ENCODE measurements around the gene CDKN2C. TPM values are rescaled to one million over a fixed set of nuclear protein-coding genes. Genes with fewer than 3 reads are reported as not detected.
"Not testable (repeated sequence)": the region's sequence is repeated elsewhere in the genome, so short reads cannot be mapped to it uniquely, and the experiment has no call there.

Gene CDKN2C
- total and polyA plus RNA-seq, 3 donors from 2014 or later = 7.4 to 9.5 (median 8.8) TPM

DNA sequence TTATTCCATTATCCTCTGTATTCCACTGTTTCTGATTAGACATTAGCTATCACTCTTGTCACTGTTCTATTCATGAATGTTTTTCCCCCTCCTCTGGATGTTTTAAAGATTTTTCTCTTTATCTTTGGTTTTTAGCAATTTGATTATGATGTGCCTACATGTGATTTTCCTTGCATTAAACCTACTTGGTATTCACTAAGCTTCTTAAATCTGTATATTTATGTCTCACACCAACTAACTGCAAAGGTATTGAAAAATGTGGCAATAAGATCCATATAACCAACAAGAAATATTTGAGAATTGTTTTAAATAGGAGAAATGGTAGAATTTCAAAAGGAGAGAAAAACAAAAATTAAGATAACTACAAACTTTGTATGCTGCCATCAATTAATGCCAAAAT lies 35.2 kb upstream of the CDKN2C start:
- intact Hi-C loops (cut with DNase I; ENCODE audit: low total_unique reads) = loop anchor here (10.0 kb wide), 1 partner anchor 160 kb away; no protein-coding TSS in a partner anchor
- Histone ChIP-seq H3K27me3 (no peaks in the 10 kb centered on the region), H3K4me3 (no peak overlapping the region), H3K36me3 (ENCODE audit: low read depth, missing control alignments) (no peaks in the 10 kb centered on the region), H3K4me1 (no peaks in the 10 kb centered on the region), H3K9me3 (no peaks in the 10 kb centered on the region), H3K27ac (no peak overlapping the region)
- no peak for DNase-seq
- TF ChIP-seq CTCF (IDR thresholded peaks at IDR 0.05) = no peak
- no peak for TF ChIP-seq POLR2A (IDR thresholded peaks at IDR 0.05)

DNA sequence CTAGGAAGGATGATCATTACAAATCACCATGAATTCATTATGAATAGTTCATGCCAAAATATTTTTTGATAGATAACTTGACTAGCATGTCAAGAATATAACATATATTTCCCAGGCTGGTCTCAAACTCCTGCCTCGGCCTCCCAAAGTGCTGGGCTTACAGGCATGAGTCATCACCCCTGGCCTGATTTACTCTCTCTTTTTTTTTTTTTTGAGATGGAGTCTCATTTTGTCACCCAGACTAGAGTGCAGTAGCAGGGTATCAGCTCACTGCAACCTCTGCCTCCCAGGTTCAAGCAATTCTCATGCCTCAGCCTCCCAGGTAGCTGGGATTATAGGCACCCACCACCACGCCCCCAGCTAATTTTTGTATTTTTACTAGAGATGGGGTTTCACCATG lies 34.8 kb upstream of the CDKN2C start:
- H3K4me1 ChIP-seq; DNase-seq; H3K4me3 ChIP-seq; H3K9me3 ChIP-seq; H3K27me3 ChIP-seq; H3K36me3 ChIP-seq (ENCODE audit: low read depth, missing control alignments); H3K27ac ChIP-seq: not testable (repeated sequence)
- WGBS, 2 donors = 90% methylated on average over 2 of the region's 2 CpGs
- intact Hi-C loops (cut with DNase I; ENCODE audit: low total_unique reads) = loop anchor here (10.0 kb wide), 1 partner anchor 160 kb away; no protein-coding TSS in a partner anchor

DNA sequence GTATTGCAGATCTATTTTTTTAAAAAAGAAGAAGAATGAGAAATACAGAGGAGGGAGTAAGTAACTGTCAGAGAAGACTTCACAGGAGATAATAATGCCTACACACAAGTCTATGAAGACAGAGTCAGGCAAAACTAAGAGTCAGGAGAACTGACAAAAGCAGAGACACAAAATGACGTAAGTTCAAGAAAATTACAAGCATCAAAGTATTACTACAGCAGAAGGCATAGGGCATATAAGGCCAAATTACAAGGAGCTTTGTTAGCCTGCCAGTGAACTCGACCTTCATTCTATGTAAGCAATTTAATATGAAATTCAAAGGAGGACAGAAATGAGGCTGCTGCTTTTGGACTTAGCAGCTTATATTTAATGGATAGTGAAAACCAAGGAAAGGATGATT lies 33.7 kb upstream of the CDKN2C start:
- no peak for DNase-seq
- Histone ChIP-seq H3K4me3 (no peak overlapping the region), H3K36me3 (ENCODE audit: low read depth, missing control alignments) (no peaks in the 10 kb centered on the region), H3K27ac (no peak overlapping the region), H3K27me3 (no peaks in the 10 kb centered on the region), H3K9me3 (no peaks in the 10 kb centered on the region), H3K4me1 (no peaks in the 10 kb centered on the region)
- WGBS, 2 donors = 82 to 91% methylated on average over 2 of the region's 2 CpGs
- intact Hi-C loops (cut with DNase I; ENCODE audit: low total_unique reads) = loop anchor here (10.0 kb wide), 1 partner anchor 162 kb away; no protein-coding TSS in a partner anchor
- TF ChIP-seq POLR2A (IDR thresholded peaks at IDR 0.05) = no peak
- no peak for TF ChIP-seq CTCF (IDR thresholded peaks at IDR 0.05)

- Histone ChIP-seq H3K4me3 (no peak overlapping the region), H3K27me3 (no peaks in the 10 kb centered on the region), H3K9me3 (no peaks in the 10 kb centered on the region), H3K27ac (no peak overlapping the region), H3K4me1 (no peaks in the 10 kb centered on the region), H3K36me3 (ENCODE audit: low read depth, missing control alignments) (no peaks in the 10 kb centered on the region)
- WGBS, 2 donors = 81 to 86% methylated on average over 3 of the region's 3 CpGs
- TF ChIP-seq POLR2A (IDR thresholded peaks at IDR 0.05) (no peak), CTCF (IDR thresholded peaks at IDR 0.05) (no peak)
- DNase-seq = no peak
- intact Hi-C loops (cut with DNase I; ENCODE audit: low total_unique reads) = no loop called here
Measured at GRCh38 chr1:50940291-50940690, 29.8 kb upstream of the CDKN2C start.

- Histone ChIP-seq H3K4me1 (no peaks in the 10 kb centered on the region), H3K4me3 (no peak overlapping the region), H3K36me3 (ENCODE audit: low read depth, missing control alignments) (no peaks in the 10 kb centered on the region), H3K27ac (no peak overlapping the region), H3K27me3 (no peaks in the 10 kb centered on the region), H3K9me3 (no peaks in the 10 kb centered on the region)
- 84 to 87% methylated on average over 1 of the region's 1 CpG for WGBS, 2 donors
- intact Hi-C loops (cut with DNase I; ENCODE audit: low total_unique reads) = no loop called here
- DNase-seq = no peak
- TF ChIP-seq POLR2A (IDR thresholded peaks at IDR 0.05) (no peak), CTCF (IDR thresholded peaks at IDR 0.05) (no peak)
Measured at GRCh38 chr1:50942334-50942733, 27.7 kb upstream of the CDKN2C start.
